GM18873 (cell line): Measurements from ENCODE around the gene OVCA2.
A peak's percentile ranks its signal among the peaks of the same experiment; 100 is the strongest.

Source experiments
- ATAC-seq: cut with Tn5 transposase; IDR thresholded peaks from one replicate; pipeline ENCODE4 v1.9.1; 2021; ENCODE audit warnings: mild to moderate bottlenecking, moderate library complexity, moderate number of reproducible peaks; ENCODE audit not compliant: unreplicated experiment, low FRiP score

OVCA2 gene

DNA sequence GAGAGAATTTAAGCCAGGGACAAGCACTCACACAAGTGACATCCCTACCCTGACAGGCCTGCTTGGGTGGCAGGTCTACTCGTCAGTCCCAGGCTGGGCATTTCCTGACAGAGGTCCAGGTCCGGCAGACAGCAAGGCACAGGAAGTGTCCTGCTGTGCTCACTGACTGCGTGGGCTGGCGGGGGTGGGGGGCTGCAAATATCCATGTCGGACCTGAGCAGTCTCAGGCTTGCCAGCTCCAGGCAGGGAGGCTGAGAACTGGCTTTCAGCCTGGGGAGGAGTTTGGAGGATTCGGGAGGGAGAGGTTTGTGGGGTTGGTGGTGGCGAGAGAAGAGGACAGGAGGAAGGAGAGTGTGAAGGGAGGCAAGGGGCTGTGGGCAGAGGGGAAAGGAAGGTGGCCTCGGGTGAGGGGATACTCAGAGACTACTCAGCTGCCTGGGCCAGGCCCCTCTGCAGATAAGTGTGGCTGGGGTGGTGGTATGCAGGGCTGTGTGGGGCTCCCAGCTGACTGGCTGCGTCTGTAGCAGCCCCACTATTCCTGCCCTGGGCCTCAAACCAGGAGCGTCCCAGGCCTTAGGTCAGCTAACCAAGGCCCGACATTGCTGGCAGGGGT, 20.9 kb downstream of the OVCA2 start:
- ATAC-seq = no peak

- no peak for ATAC-seq
Measured at GRCh38 chr17:2063261-2064146, 21.7 kb downstream of the OVCA2 start.

GRCh38 chr17:2064147-2064489, 22.3 kb downstream of the OVCA2 start:
- no peak for ATAC-seq

GRCh38 chr17:2064520-2064971, 22.7 kb downstream of the OVCA2 start:
- no peak for ATAC-seq

DNA sequence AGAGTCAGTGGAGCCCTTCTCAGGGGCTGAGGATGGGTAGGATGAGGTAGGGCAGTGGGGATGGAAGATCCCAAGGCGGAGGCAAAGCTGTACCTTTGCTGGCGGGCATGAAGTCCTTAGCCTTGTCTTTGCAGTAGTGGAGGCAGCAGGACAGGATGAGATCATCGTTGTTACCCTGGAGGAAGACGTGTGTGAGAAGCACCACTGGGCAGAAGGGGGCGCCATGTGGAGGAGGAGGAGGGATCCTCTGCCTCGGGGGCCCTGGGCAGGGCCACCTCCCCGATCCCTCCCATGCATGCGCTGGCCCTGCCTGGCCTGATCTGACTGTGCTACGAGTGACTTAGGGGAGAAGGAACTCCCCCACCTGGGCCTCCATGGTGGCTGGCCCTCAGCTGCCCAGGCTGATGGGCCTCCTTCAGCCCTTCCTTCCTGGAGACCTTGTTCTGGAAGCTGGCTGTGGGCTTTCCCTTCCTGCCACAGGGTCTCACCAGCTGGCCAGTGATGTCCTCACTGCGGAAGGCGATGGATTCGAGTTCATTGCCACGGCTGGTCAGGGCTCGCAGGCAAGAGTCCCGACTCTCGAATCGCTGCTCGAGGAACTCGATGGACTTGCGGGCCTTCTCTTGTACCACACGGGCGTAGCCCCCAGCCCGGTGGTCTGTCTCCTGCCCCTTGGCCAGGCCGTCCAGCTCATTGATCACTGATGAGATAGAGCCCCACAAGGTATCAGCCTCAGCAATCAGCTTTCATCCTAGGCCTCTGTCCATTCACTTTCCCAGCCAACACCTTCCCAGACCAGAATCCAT, 23.4 kb downstream of the OVCA2 start:
- no peak for ATAC-seq

DNA sequence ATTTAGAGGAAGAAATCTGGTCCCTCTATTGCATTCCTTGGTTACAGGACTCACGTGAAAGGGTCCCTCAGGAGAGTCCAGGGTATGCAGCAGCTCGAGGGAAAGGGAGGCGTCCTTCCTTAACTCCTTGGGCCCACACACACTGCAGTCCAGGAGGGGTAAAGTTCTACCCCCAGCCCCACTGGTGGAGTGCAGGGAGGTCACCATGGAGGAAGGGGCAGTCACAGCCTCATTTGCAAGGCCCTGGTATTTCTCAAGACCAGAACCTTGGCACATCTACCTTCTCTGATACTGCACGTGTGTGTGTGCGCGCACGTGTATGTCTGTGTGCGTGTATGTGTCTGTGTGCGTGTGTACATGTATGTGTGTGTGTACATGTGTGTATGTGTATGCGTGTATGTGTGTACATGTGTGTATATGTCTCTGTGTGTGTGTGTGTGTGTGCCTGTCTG, 24.2 kb downstream of the OVCA2 start:
- ATAC-seq = no peak

DNA sequence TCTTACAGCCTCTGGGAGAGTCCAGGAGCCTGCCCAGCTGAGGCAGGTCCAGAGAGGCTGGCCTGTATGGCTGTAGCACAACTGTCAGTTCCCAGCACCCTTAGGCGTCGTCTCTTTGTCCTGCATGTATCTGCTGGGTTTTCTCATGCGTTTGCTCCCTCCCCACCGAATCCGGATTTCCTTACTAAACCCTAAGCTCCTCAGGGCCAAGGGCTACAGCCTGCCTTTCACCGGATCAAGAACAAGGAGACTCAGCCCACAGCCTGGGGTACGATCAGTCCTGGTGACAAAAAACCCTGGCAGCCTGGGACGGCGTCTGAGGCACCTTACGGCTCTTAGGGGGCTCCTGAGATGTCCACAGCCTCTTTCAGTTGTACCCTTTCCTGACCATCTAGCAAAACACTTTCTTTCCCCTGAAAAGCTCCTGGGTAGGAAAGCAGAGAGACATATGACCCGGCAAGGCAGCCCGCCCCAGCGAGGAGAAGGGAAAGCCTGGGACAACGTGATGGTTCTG, 25.3 kb downstream of the OVCA2 start:
- ATAC-seq = no peak

- no peak for ATAC-seq
Measured at GRCh38 chr17:2067608-2068024, 25.8 kb downstream of the OVCA2 start.

DNA sequence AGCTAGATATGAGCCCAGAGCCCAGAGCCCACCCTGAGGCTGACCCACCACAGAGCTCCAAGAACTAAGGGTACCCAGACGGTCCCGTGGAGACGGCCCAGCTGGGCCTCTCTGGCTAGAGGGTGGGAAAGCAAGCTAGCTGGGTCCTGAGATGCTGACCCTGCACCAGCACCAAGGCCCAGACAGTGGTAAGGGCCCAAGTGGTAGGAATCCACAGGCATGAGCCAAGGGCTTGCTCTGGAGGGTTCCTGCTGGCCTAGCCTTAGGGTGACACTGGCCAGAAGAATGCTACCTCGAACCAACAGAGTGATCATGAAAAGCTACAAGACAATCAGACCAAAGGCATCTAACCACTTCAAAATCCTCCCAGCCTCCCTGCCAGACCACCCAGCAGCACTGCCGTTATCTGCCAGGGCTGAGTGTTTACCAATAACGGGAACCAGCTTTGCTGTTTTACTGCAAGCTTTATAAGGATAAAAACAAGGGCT, 26.3 kb downstream of the OVCA2 start:
- no peak for ATAC-seq

GRCh38 chr17:2068519-2069051, 26.8 kb downstream of the OVCA2 start:
- no peak for ATAC-seq

GRCh38 chr17:2070241-2071023, 28.6 kb downstream of the OVCA2 start:
- peak; percentile 85 for ATAC-seq

- no peak for ATAC-seq
Measured at GRCh38 chr17:2071024-2071385, 29.2 kb downstream of the OVCA2 start.

DNA sequence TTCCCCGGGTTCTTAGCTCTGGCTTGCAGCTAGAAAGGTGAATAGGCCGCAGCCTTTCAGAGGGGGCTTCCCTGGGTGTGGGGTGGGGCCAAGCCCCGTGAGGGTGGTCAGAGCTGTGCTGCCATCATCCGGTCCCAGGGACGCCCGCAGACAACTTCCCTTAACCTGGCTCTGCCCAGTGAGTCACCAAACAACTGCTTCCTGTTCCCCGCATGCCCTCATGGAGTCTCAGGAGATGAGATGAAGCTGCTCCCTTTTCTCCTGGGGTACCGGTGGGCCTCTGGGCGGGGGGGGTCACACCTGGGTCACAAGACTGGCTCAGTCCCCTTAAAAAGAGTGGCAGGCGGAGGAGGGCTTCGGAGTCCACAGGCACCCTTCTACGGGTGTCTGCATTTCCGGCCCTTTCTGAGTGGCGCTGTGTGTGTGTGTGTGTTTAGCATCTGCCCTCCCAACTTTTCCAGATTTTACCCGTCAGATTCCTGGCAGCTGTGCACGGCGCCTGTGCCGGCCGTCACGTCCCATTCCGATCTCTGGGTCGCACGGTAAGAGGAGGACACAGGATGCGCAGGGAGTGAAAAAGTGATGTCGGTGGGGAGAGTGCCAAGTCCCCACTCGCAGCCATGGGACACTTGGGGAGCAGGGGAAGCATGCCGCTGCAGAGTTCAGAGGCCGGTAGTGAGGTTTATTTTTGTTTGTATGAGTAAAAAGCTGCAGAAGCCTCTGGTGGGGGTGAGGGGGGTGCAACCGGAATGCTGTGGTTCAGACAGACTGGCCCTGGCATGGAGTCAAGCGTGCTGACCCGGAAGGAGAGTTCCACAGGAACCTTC, 29.8 kb downstream of the OVCA2 start:
- no peak for ATAC-seq

- ATAC-seq = no peak
Measured at GRCh38 chr17:2074919-2075318, 33.1 kb downstream of the OVCA2 start.

- ATAC-seq = no peak
Measured at GRCh38 chr17:2075336-2076086, 33.7 kb downstream of the OVCA2 start.

- ATAC-seq = no peak
Measured at GRCh38 chr17:2076087-2076984, 34.5 kb downstream of the OVCA2 start.

GRCh38 chr17:2077040-2077439, 35.2 kb downstream of the OVCA2 start:
- ATAC-seq = no peak
